Measurements from ENCODE around the gene CYP27A1.

CYP27A1 gene

DNA sequence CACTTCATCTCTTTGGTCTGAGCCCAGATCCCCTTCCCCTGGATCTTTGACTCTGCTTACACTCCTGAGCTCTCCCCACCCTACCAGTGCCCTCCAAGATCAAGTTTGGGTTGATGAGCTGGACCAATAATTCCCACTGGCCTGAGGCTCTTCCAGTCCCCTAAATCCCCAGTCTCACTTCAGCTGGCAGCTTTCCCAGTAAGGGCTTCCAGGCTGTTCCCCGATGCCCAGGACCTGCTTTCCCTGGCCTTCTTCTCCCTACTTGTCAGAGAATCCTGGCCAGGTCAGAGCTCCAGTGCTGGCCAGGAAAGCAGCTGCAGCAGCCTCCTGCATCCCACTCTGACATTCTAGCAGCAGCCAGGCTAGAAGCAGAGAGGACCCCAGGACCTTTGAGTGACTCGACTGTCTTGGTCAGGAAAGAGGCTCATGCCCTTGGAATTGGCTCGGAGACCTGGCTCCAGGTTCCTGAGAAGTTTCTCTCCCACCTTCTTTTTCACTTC is 81.1 kb downstream of the CYP27A1 start:
- no peak overlapping the region for H3K4me3 ChIP-seq (ENCODE audit: low read depth, low read length)
- TF ChIP-seq, protein P1, sequence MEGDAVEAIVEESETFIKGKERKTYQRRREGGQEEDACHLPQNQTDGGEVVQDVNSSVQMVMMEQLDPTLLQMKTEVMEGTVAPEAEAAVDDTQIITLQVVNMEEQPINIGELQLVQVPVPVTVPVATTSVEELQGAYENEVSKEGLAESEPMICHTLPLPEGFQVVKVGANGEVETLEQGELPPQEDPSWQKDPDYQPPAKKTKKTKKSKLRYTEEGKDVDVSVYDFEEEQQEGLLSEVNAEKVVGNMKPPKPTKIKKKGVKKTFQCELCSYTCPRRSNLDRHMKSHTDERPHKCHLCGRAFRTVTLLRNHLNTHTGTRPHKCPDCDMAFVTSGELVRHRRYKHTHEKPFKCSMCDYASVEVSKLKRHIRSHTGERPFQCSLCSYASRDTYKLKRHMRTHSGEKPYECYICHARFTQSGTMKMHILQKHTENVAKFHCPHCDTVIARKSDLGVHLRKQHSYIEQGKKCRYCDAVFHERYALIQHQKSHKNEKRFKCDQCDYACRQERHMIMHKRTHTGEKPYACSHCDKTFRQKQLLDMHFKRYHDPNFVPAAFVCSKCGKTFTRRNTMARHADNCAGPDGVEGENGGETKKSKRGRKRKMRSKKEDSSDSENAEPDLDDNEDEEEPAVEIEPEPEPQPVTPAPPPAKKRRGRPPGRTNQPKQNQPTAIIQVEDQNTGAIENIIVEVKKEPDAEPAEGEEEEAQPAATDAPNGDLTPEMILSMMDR (IDR thresholded peaks at IDR 0.05; ENCODE audit: low read depth, low read length, missing control alignments), result no peak
- in situ Hi-C loops (cut with HindIII; ENCODE audit: low pct_ligation_motif_present, low sequenced_read_pairs), result no loop called here
- H3K27me3 ChIP-seq (replicated peaks), result peaks cover 54% of the 10 kb centered on the region
- no peaks in the 10 kb centered on the region for H3K36me3 ChIP-seq (replicated peaks)
- H3K27ac ChIP-seq, result no peak overlapping the region
- no peak for DNase-seq

All from brain microvascular endothelial cell (primary cell).